GM12878 (cell line): ENCODE measurements around the gene KLHDC8A. TPM values are rescaled to one million over a fixed set of nuclear protein-coding genes. Genes with fewer than 3 reads are reported as not detected.

ENCODE experiments used
- ATAC-seq: fragments of 200-7000 bp; cut with Tn5 transposase; 3 replicates; pipeline ENCODE4 v1.9.1; 2020; ENCODE audit warnings: mild to moderate bottlenecking, moderate library complexity
- BruUV-seq: library from RNA; stranded (reverse); fragments of 400-500 nt; replicated peaks from 2 replicates; lab custom pipeline; 2021; lab: Mats Ljungman, UMichigan
- CTCF ChIA-PET: fragments of 300-600 bp; sonication (Branson Sonifier 250); formaldehyde crosslinking; extraction: SDS; loops from one replicate; lab custom pipeline; 2021; ENCODE audit warnings: inconsistent platforms; lab: Yijun Ruan, JAX
- POLR2A ChIA-PET: fragments of 350-600 bp; formaldehyde crosslinking; extraction: SDS; loops from one replicate; lab custom pipeline; 2021; ENCODE audit warnings: inconsistent platforms; lab: Charles Lee
- RAD21 ChIA-PET: fragments of 300-600 bp; sonication (Branson Sonifier 250); formaldehyde crosslinking; loops from one replicate; lab custom pipeline; 2023; ENCODE audit warnings: antibody characterized with exemption; ENCODE audit not compliant: unreplicated experiment; lab: Charles Lee
- SMC1A ChIA-PET: fragments of 300-600 bp; sonication (Branson Sonifier 250); formaldehyde crosslinking; loops from one replicate; lab custom pipeline; 2023; ENCODE audit not compliant: unreplicated experiment, uncharacterized antibody; lab: Charles Lee
- DNase-seq: peaks from one replicate; pipeline ENCODE4 v3.0.0-alpha.2; 2011; ENCODE audit warnings: low read depth, low spot score
- FAIRE-seq: peaks from 3 replicates; lab custom pipeline; 2011; peaks lifted over from hg19 to GRCh38; lab: Jason Lieb, UNC
- H2AFZ ChIP-seq: 2 replicates; pipeline ENCODE4 v1.6.0; 2011; ENCODE audit warnings: low read depth, low read length, control low read depth; ENCODE audit not compliant: control insufficient read depth
- H3K27ac ChIP-seq: 2 replicates; pipeline ENCODE4 v1.5.1; 2011; ENCODE audit warnings: control low read depth; ENCODE audit not compliant: control insufficient read depth, insufficient read depth
- H3K27me3 ChIP-seq, 2 experiments: replicated peaks in 1 of 2; 2 replicates each; pipeline versions ENCODE4 v1.6.0 to v1.6.1; 2011; ENCODE audit warnings: low read length in 1 of 2; ENCODE audit not compliant: control insufficient read depth in 2 of 2, insufficient read depth in 2 of 2
- H3K36me3 ChIP-seq, 2 experiments: 2 replicates each; pipeline ENCODE4 v1.5.1; 2011; ENCODE audit warnings: low read length in 1 of 2; ENCODE audit not compliant: control insufficient read depth in 2 of 2, insufficient read depth in 2 of 2
- H3K4me1 ChIP-seq: 2 replicates; pipeline ENCODE4 v1.6.1; 2011; ENCODE audit warnings: mild to moderate bottlenecking, low read length, moderate library complexity, mixed read lengths; ENCODE audit not compliant: control insufficient read depth, insufficient read depth
- H3K4me2 ChIP-seq: 2 replicates; pipeline ENCODE4 v1.6.0; 2011; ENCODE audit warnings: control low read depth; ENCODE audit not compliant: control insufficient read depth, insufficient read depth
- H3K4me3 ChIP-seq: fragments of 200-600 bp; sonication (generic); 2 replicates; pipeline ENCODE4 v1.5.1; 2016
- H3K79me2 ChIP-seq: 2 replicates; pipeline ENCODE4 v1.6.0; 2011; ENCODE audit warnings: low read length; ENCODE audit not compliant: control insufficient read depth, insufficient read depth
- H3K9ac ChIP-seq: 2 replicates; pipeline ENCODE4 v1.8.0; 2011; ENCODE audit warnings: low read length, control low read depth, mixed read lengths; ENCODE audit not compliant: control insufficient read depth, insufficient read depth
- H3K9me3 ChIP-seq: replicated peaks from 3 replicates; pipeline ENCODE4 v1.5.1; 2011; ENCODE audit warnings: mild to moderate bottlenecking, low read length; ENCODE audit not compliant: control insufficient read depth, insufficient read depth
- H4K20me1 ChIP-seq: 2 replicates; pipeline ENCODE4 v1.6.0; 2011; ENCODE audit not compliant: control insufficient read depth, insufficient read depth
- CBX3 ChIP-seq: fragments of 200-600 bp; sonication (generic); IDR thresholded peaks from 2 replicates; pipeline ENCODE4 v1.6.1; 2016; ENCODE audit warnings: low read depth, borderline replicate concordance
- CREB1 ChIP-seq: IDR thresholded peaks from 2 replicates; pipeline ENCODE4 v1.6.1; 2012; ENCODE audit warnings: low read depth, mild to moderate bottlenecking, inconsistent platforms
- LARP7 ChIP-seq: fragments of 450-650 bp; IDR thresholded peaks from 2 replicates; pipeline ENCODE4 v1.6.1; 2017; ENCODE audit warnings: mild to moderate bottlenecking
- NFXL1 ChIP-seq: fragments of 450-650 bp; IDR thresholded peaks from 2 replicates; pipeline ENCODE4 v1.6.1; 2017; ENCODE audit warnings: antibody characterized with exemption, mild to moderate bottlenecking, borderline replicate concordance
- ZNF24 ChIP-seq: fragments of 450-650 bp; IDR thresholded peaks from 2 replicates; pipeline ENCODE4 v1.6.1; 2017; ENCODE audit warnings: antibody characterized with exemption, mild to moderate bottlenecking
- ZSCAN29 ChIP-seq: fragments of 450-650 bp; IDR thresholded peaks from 2 replicates; pipeline ENCODE4 v1.6.1; 2017; ENCODE audit warnings: mild to moderate bottlenecking, moderate library complexity
- WGBS: methylation state at CpG from one replicate; pipeline ENCODE4 v1.1.6; 2016; ENCODE audit warnings: low lambda C conversion rate; ENCODE audit not compliant: insufficient replicate concordance, insufficient coverage; ENCODE audit errors: missing lambda C conversion rate; 5-methylcytosine and 5-hydroxymethylcytosine counted together
- in situ Hi-C: fragments of 300-500 bp; cut with MboI; formaldehyde crosslinking; loops from 9 replicates; pipeline ENCODE4 v1.14.3; 2018; ENCODE audit warnings: mixed read lengths
- intact Hi-C: fragments of 100-400 bp; cut with micrococcal nuclease; formaldehyde crosslinking; loops from one replicate; pipeline ENCODE4 v1.14.2; 2022; ENCODE audit not compliant: unreplicated experiment
- polyA plus RNA-seq, 11 experiments: library from polyadenylated mRNA; depleted of rRNA in 4 of 11; unstranded in 6 of 11; stranded (reverse) in 5 of 11; fragments of >200 nt; fragmentation: Nextera tagmentation in 4 of 11; fragmentation: Illumina TruSeq in 1 of 11; extraction: Ambion mirVana in 4 of 11; extraction: Trizol in 1 of 11; gene quantifications; 1 replicate in 1 of 11; 2 replicates in 10 of 11; pipeline versions ENCODE4 v1.2.1 to v1.2.3, GENCODE V29; 2011 to 2016; ENCODE audit warnings: inconsistent platforms in 2 of 11, missing spikeins in 2 of 11, low read depth in 1 of 11
- total RNA-seq, 4 experiments: library from RNA; depleted of rRNA in 3 of 4; stranded (reverse); fragments of >200 nt in 3 of 4; fragmentation: Illumina TruSeq in 1 of 4; extraction: Trizol in 1 of 4; gene quantifications; 2 replicates each; pipeline versions ENCODE4 v1.2.1 to v1.2.3, GENCODE V29; 2013 to 2021
- TF ChIP-seq, protein P1 (sequence below): IDR thresholded peaks from 2 replicates; pipeline ENCODE4 v1.6.1; 2012; ENCODE audit warnings: low read depth, low read length, improper control_type of control experiment
- TF ChIP-seq, protein P2 (sequence below): fragments of 450-650 bp; IDR thresholded peaks from 2 replicates; pipeline ENCODE4 v1.6.1; 2017; ENCODE audit warnings: mild to moderate bottlenecking, moderate library complexity
- TF ChIP-seq, protein P3 (sequence below): fragments of 450-650 bp; IDR thresholded peaks from 2 replicates; pipeline ENCODE4 v1.6.1; 2017; ENCODE audit warnings: borderline replicate concordance

The KLHDC8A gene
- total and polyA plus RNA-seq, 10 of the 15 experiments (the other 5 are each of a cell fraction or from before 2014, with no cell fraction given), result not detected

DNA sequence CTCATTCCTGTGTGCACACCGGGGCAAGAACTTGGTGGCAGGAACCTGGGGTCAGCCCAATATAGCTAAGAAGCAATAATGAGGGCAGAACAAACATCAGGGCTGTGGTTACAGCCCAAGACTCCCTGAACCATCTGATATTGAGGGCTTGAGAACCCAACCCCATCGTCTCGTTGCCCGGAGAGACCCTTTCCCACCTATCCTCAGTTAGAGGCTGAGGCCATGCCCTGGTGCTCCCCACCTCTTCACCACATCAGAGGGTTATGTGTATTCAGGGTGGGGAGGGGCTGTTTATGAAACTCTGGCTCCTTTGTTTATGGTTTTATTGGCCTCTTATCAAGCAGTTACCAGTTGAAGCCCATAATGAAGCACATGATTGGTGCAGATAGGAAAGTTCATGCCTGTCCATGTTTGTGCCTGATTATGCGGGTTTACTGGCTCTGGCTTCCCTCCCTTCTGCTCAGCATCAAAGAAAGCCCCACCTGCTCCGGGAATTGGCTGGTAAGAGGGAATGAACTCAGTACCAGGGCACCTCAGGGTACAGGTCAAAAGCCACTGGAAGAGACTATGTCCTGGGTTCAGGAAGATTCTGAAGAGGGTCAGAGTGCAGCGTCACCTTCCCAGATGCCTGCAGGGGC lies 49.7 kb downstream of the KLHDC8A start:
- Histone ChIP-seq H3K27ac (no peak overlapping the region), H3K9me3 (no peaks in the 10 kb centered on the region), H3K4me1 (peaks cover 14% of the 10 kb centered on the region), H3K9ac (no peak overlapping the region), H3K27me3 (peaks cover 0 to 2% of the 10 kb centered on the region in 2 experiments; a peak in 2 of 4 replicates), H3K79me2 (no peaks in the 10 kb centered on the region), H3K4me2 (no peak overlapping the region), H3K36me3 (no peaks in the 10 kb centered on the region; a peak in 1 of 4 replicates), H3K4me3 (no peak overlapping the region), H2AFZ (no peak overlapping the region), H4K20me1 (no peaks in the 10 kb centered on the region; the same call in 1 of the 2 replicates)
- ATAC-seq, result no peak
- FAIRE-seq, result no peak
- in situ Hi-C loops, result no loop called here
- POLR2A ChIA-PET, result interaction anchor here (0.5 kb wide), 1 partner anchor 21 kb away, joined by 4 read pairs; no protein-coding TSS in a partner anchor
- RAD21 ChIA-PET, result no interaction called here
- DNase-seq, result no peak
- CTCF ChIA-PET, result interaction anchor here (1.1 to 59.5 kb wide), 2 partner anchors 18 to 37 kb away, joined by 8 to 2333 read pairs; no protein-coding TSS in a partner anchor
- WGBS, result 51% methylated on average over 7 of the region's 7 CpGs
- no TSS peak for BruUV-seq
- SMC1A ChIA-PET, result interaction anchor here (35.1 kb wide), 1 partner anchor 29 kb away, joined by 1445 read pairs; no protein-coding TSS in a partner anchor
- intact Hi-C loops, result no loop called here
- TF ChIP-seq ZNF24 (no peak), LARP7 (no peak), CBX3 (no peak)
- TF ChIP-seq, protein P1, sequence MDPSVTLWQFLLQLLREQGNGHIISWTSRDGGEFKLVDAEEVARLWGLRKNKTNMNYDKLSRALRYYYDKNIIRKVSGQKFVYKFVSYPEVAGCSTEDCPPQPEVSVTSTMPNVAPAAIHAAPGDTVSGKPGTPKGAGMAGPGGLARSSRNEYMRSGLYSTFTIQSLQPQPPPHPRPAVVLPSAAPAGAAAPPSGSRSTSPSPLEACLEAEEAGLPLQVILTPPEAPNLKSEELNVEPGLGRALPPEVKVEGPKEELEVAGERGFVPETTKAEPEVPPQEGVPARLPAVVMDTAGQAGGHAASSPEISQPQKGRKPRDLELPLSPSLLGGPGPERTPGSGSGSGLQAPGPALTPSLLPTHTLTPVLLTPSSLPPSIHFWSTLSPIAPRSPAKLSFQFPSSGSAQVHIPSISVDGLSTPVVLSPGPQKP, result no peak

DNA sequence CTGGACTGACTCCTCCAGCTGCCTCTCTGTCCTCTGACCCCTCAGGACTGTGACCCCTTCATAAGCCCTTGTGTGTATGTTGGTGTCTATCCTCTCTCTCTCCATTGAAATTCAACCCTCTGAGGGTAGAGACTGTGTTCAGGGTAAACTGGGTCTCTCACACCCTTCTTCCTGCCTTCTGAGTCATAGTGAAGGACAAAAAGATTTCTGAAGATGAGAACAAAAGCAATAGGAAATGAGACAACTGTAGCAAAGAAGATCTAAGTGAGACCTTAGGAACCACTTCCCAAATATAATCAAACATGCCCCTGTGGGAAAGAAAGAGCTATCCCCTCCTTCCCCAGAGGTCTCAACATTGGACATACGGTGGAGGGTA lies 52.0 kb downstream of the KLHDC8A start:
- no TSS peak for BruUV-seq
- H4K20me1 ChIP-seq, result no peaks in the 10 kb centered on the region
- H3K27ac ChIP-seq, result no peak overlapping the region
- CTCF ChIA-PET, result interaction anchor here (59.5 kb wide), 1 partner anchor 34 kb away, joined by 2333 read pairs; no protein-coding TSS in a partner anchor
- RAD21 ChIA-PET, result no interaction called here
- H3K9me3 ChIP-seq, result no peaks in the 10 kb centered on the region
- H3K27me3 ChIP-seq, result peaks cover 0 to 2% of the 10 kb centered on the region in 2 experiments; a peak in 1 of 4 replicates
- no peaks in the 10 kb centered on the region for H3K4me1 ChIP-seq
- no peak for FAIRE-seq
- WGBS, result 90% methylated on average over 1 of the region's 1 CpG
- H3K9ac ChIP-seq, result no peak overlapping the region
- POLR2A ChIA-PET, result interaction anchor here (1.5 kb wide), 1 partner anchor 10 kb away, joined by 5 read pairs; no protein-coding TSS in a partner anchor
- H3K4me2 ChIP-seq, result no peak overlapping the region
- no peak overlapping the region for H2AFZ ChIP-seq
- SMC1A ChIA-PET, result interaction anchor here (35.1 kb wide), 1 partner anchor 26 kb away, joined by 1445 read pairs; no protein-coding TSS in a partner anchor
- H3K36me3 ChIP-seq, result no peaks in the 10 kb centered on the region; a peak in 1 of 4 replicates
- intact Hi-C loops (no loop called here), in situ Hi-C loops (no loop called here)
- DNase-seq, result no peak
- H3K4me3 ChIP-seq, result no peak overlapping the region
- H3K79me2 ChIP-seq, result no peaks in the 10 kb centered on the region
- no peak for ATAC-seq
- TF ChIP-seq NFXL1 (no peak), ZSCAN29 (no peak), CREB1 (no peak)
- TF ChIP-seq, protein P2, sequence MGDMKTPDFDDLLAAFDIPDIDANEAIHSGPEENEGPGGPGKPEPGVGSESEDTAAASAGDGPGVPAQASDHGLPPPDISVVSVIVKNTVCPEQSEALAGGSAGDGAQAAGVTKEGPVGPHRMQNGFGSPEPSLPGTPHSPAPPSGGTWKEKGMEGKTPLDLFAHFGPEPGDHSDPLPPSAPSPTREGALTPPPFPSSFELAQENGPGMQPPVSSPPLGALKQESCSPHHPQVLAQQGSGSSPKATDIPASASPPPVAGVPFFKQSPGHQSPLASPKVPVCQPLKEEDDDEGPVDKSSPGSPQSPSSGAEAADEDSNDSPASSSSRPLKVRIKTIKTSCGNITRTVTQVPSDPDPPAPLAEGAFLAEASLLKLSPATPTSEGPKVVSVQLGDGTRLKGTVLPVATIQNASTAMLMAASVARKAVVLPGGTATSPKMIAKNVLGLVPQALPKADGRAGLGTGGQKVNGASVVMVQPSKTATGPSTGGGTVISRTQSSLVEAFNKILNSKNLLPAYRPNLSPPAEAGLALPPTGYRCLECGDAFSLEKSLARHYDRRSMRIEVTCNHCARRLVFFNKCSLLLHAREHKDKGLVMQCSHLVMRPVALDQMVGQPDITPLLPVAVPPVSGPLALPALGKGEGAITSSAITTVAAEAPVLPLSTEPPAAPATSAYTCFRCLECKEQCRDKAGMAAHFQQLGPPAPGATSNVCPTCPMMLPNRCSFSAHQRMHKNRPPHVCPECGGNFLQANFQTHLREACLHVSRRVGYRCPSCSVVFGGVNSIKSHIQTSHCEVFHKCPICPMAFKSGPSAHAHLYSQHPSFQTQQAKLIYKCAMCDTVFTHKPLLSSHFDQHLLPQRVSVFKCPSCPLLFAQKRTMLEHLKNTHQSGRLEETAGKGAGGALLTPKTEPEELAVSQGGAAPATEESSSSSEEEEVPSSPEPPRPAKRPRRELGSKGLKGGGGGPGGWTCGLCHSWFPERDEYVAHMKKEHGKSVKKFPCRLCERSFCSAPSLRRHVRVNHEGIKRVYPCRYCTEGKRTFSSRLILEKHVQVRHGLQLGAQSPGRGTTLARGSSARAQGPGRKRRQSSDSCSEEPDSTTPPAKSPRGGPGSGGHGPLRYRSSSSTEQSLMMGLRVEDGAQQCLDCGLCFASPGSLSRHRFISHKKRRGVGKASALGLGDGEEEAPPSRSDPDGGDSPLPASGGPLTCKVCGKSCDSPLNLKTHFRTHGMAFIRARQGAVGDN, result no peak
- TF ChIP-seq, protein P3, sequence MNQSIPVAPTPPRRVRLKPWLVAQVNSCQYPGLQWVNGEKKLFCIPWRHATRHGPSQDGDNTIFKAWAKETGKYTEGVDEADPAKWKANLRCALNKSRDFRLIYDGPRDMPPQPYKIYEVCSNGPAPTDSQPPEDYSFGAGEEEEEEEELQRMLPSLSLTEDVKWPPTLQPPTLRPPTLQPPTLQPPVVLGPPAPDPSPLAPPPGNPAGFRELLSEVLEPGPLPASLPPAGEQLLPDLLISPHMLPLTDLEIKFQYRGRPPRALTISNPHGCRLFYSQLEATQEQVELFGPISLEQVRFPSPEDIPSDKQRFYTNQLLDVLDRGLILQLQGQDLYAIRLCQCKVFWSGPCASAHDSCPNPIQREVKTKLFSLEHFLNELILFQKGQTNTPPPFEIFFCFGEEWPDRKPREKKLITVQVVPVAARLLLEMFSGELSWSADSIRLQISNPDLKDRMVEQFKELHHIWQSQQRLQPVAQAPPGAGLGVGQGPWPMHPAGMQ, result no peak
